ENCODE data around the gene LRRFIP2.

Gene LRRFIP2

GRCh38 chr3:37190667-37191066 lies 16.3 kb upstream of the LRRFIP2 start:
- TF ChIP-seq CTCF (conservative IDR thresholded peaks at IDR 0.05; ENCODE audit: control insufficient read depth, insufficient read depth, low read depth, low read length) = no peak
- DNase-seq (ENCODE audit: low read depth) = no peak
- H3K4me3 ChIP-seq (ENCODE audit: control insufficient read depth, low read depth, low read length) = no peak overlapping the region

DNA sequence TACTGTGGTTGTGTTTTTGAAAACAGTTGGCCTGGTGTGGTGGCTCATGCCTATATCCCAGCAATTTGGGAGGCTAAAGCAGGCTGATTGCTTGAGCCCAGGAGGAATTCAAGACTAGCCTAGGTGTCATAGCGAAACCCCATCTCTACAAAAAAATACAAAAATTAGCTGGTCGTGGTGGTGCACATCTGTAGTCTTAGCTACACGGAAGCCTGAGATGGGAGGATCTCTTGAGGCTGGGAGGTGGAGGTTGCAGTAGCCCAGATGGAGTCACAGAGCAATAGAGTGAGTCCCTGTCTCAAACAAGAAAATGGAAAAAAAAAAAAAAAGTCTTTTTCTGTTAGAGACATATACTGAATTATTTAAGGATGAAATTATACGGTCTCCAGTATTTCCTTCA lies 14.7 kb upstream of the LRRFIP2 start:
- DNase-seq (ENCODE audit: low read depth) = no peak
- TF ChIP-seq CTCF (conservative IDR thresholded peaks at IDR 0.05; ENCODE audit: control insufficient read depth, insufficient read depth, low read depth, low read length) = no peak

GRCh38 chr3:37183976-37184375 lies 9.6 kb upstream of the LRRFIP2 start:
- peak; percentile 42 for DNase-seq (ENCODE audit: low read depth)
- no peak for TF ChIP-seq CTCF (conservative IDR thresholded peaks at IDR 0.05; ENCODE audit: control insufficient read depth, insufficient read depth, low read depth, low read length)
- H3K4me3 ChIP-seq (ENCODE audit: control insufficient read depth, low read depth, low read length) = no peak overlapping the region

More for the DNA sequence above, 14.7 kb upstream of the LRRFIP2 start:
- no peak overlapping the region for H3K4me3 ChIP-seq (ENCODE audit: control insufficient read depth, low read depth, low read length)

DNA sequence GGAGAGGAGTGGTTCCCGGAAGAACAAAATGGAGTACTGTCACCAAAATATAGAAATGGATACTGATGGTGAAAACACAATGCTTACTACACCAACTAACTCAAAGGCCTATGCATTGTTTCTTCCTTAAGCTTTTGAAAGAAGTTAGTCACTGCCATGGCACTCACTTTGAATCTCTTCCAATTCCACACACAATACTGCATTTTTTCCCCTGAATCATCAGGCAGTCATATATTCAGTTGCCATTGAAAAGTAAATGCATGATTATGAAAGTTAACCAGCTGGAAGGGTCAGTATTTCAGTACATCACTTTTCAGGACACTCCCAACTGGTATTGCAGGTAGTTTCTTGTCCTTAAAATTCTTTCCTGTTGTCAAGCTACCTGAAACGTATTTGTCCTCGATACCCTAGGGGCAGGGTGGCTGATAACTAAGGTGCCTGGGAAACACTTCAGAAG lies 9.0 kb upstream of the LRRFIP2 start:
- no peak for TF ChIP-seq CTCF (conservative IDR thresholded peaks at IDR 0.05; ENCODE audit: control insufficient read depth, insufficient read depth, low read depth, low read length)
- no peak overlapping the region for H3K4me3 ChIP-seq (ENCODE audit: control insufficient read depth, low read depth, low read length)
- DNase-seq (ENCODE audit: low read depth) = peak; percentile 97

- no peak overlapping the region for H3K4me3 ChIP-seq (ENCODE audit: control insufficient read depth, low read depth, low read length)
- DNase-seq (ENCODE audit: low read depth) = no peak
- TF ChIP-seq CTCF (conservative IDR thresholded peaks at IDR 0.05; ENCODE audit: control insufficient read depth, insufficient read depth, low read depth, low read length) = no peak
These were observed 8.4 kb upstream of the LRRFIP2 start for GRCh38 chr3:37182816-37183215.

GRCh38 chr3:37181756-37182155 lies 7.4 kb upstream of the LRRFIP2 start:
- peak; percentile 59 for DNase-seq (ENCODE audit: low read depth)
- TF ChIP-seq CTCF (conservative IDR thresholded peaks at IDR 0.05; ENCODE audit: control insufficient read depth, insufficient read depth, low read depth, low read length) = no peak
- H3K4me3 ChIP-seq (ENCODE audit: control insufficient read depth, low read depth, low read length) = no peak overlapping the region

Data from fibroblast of mammary gland (primary cell).